BLaER1 treated with 17β-estradiol and CSF1 and Interleukin-3, amounts not matched to agents 10 nM and 100 nM (cell line): Measurements from ENCODE around the gene SERPINA5.
"Not testable (repeated sequence)": the region's sequence is repeated elsewhere in the genome, so short reads cannot be mapped to it uniquely, and the experiment has no call there.

Experiments
- H3K27ac ChIP-seq, 11 experiments: shearing (Covaris generic); formaldehyde crosslinking; 2 replicates each; pipeline ENCODE4 v1.8.1; 2022
- H3K27me3 ChIP-seq, 11 experiments: shearing (Covaris generic); formaldehyde crosslinking; 2 replicates each; pipeline ENCODE4 v1.8.1; 2022
- H3K36me3 ChIP-seq, 11 experiments: shearing (Covaris generic); formaldehyde crosslinking; 2 replicates each; pipeline ENCODE4 v1.8.1; 2022
- H3K4me1 ChIP-seq, 10 experiments: shearing (Covaris generic); formaldehyde crosslinking; 2 replicates each; pipeline ENCODE4 v1.8.1; 2022
- H3K4me2 ChIP-seq, 11 experiments: shearing (Covaris generic); formaldehyde crosslinking; 2 replicates each; pipeline ENCODE4 v1.8.1; 2022
- H3K4me3 ChIP-seq, 10 experiments: shearing (Covaris generic); formaldehyde crosslinking; 2 replicates each; pipeline ENCODE4 v1.8.1; 2022
- H3K9ac ChIP-seq, 11 experiments: shearing (Covaris generic); formaldehyde crosslinking; 2 replicates each; pipeline ENCODE4 v1.8.1; 2022
- H3K9me3 ChIP-seq, 11 experiments: shearing (Covaris generic); formaldehyde crosslinking; replicated peaks in 1 of 11; 2 replicates each; pipeline ENCODE4 v1.8.1; 2022
- H4K20me1 ChIP-seq, 11 experiments: shearing (Covaris generic); formaldehyde crosslinking; 2 replicates each; pipeline ENCODE4 v1.8.1; 2022
- Cebpa-rat ChIP-seq, 11 experiments: shearing (Covaris generic); IDR thresholded peaks; 2 replicates each; pipeline ENCODE4 v1.8.1; 2022

Gene SERPINA5

DNA sequence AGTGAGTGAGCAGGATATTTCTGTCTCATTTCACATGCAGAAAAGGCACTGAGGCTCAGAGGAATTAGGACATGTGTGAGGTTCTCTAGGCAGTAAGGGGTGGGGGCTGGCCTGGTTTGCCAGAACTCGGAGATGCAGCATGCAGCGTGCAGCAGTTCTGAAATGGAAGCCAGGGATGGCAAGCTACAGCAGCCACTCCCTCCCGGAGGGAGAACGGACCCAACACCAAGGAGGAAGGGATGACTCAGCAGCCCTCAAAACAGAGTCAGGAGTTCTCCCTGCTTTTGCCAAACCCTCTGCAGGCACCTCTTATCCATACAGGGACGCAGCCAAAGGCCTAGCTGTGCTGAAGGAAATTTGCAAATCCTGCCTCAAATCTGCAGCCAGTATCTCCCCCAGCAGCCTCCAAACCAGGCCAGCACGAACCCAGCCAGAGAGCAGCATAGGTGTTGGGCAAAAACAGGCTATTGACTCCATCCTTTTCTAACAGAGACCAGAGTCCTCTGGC lies 20.7 kb downstream of the SERPINA5 start:
- Histone ChIP-seq H3K36me3 (no peaks in the 10 kb centered on the region), H3K27ac (no peak overlapping the region), H3K9me3 (no peaks in the 10 kb centered on the region), H4K20me1 (no peaks in the 10 kb centered on the region), H3K4me2 (peak overlapping the region in 4 of 11 experiments; percentile 20 to 62 (median 39); a peak in 5 of 22 replicates), H3K4me3 (no peak overlapping the region), H3K4me1 (peaks cover 0 to 28% (median 6%) of the 10 kb centered on the region in 10 experiments; a peak in 10 of 20 replicates), H3K27me3 (no peaks in the 10 kb centered on the region), H3K9ac (no peak overlapping the region)
- no peak for TF ChIP-seq Cebpa-rat (IDR thresholded peaks at IDR 0.05)

GRCh38 chr14:94602722-94603121 lies 21.5 kb downstream of the SERPINA5 start:
- TF ChIP-seq Cebpa-rat (IDR thresholded peaks at IDR 0.05), result no peak
- H3K4me3 ChIP-seq, result no peak overlapping the region
- H3K9ac ChIP-seq, result no peak overlapping the region
- no peaks in the 10 kb centered on the region for H3K27me3 ChIP-seq
- no peaks in the 10 kb centered on the region for H3K36me3 ChIP-seq
- H4K20me1 ChIP-seq, result no peaks in the 10 kb centered on the region
- no peaks in the 10 kb centered on the region for H3K9me3 ChIP-seq
- no peak overlapping the region for H3K4me2 ChIP-seq
- peaks cover 0 to 28% (median 6%) of the 10 kb centered on the region in 10 experiments; a peak in 10 of 20 replicates for H3K4me1 ChIP-seq
- no peak overlapping the region for H3K27ac ChIP-seq

DNA sequence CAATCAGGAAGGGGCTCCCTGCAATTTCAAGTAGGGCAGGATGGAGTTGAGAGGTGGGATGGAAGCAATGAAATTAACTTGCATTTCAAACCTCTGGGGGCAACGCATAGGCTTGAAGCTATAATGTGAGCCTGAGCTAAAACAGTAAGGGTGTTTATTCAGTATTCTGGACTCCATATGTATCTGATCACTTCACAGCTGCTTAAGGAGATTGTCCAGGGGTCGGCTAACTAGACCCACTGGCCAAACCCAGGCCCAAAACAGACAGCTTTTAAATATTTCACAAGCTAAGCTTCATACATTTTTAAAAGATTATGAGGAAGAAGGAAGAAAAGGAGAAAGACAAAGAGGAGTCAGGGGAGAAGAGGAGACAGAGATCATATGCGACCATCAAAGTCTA lies 24.1 kb downstream of the SERPINA5 start:
- Histone ChIP-seq H3K27ac (no peak overlapping the region), H3K9ac (no peak overlapping the region), H3K4me1 (peaks cover 0 to 13% (median 2%) of the 10 kb centered on the region in 10 experiments; a peak in 9 of 20 replicates), H4K20me1 (no peaks in the 10 kb centered on the region), H3K4me3 (no peak overlapping the region), H3K36me3 (no peaks in the 10 kb centered on the region), H3K4me2 (no peak overlapping the region), H3K27me3 (no peaks in the 10 kb centered on the region), H3K9me3 (0 out of 22 replicates have a peak, but pooled peaks cover 0 to 4% (median 0%) of the 10 kb centered on the region in 11 experiments)
- no peak for TF ChIP-seq Cebpa-rat (IDR thresholded peaks at IDR 0.05)

- not testable (repeated sequence) for H3K4me1 ChIP-seq, H3K9me3 ChIP-seq, H3K27ac ChIP-seq, H3K36me3 ChIP-seq, H4K20me1 ChIP-seq, H3K27me3 ChIP-seq, H3K4me3 ChIP-seq, H3K4me2 ChIP-seq, H3K9ac ChIP-seq
These were observed 27.7 kb downstream of the SERPINA5 start for GRCh38 chr14:94608966-94609365.

GRCh38 chr14:94611179-94611578 lies 30.0 kb downstream of the SERPINA5 start:
- no peak overlapping the region for H3K27ac ChIP-seq
- no peak for TF ChIP-seq Cebpa-rat (IDR thresholded peaks at IDR 0.05)
- H4K20me1 ChIP-seq, result no peaks in the 10 kb centered on the region
- 0 out of 22 replicates have a peak, but pooled peaks cover 0 to 4% (median 0%) of the 10 kb centered on the region in 11 experiments for H3K9me3 ChIP-seq
- H3K36me3 ChIP-seq, result no peaks in the 10 kb centered on the region
- H3K4me1 ChIP-seq, result peaks cover 0 to 6% (median 0%) of the 10 kb centered on the region in 10 experiments; a peak in 2 of 20 replicates
- H3K27me3 ChIP-seq, result no peaks in the 10 kb centered on the region
- H3K9ac ChIP-seq, result no peak overlapping the region
- H3K4me3 ChIP-seq, result no peak overlapping the region
- no peak overlapping the region for H3K4me2 ChIP-seq

DNA sequence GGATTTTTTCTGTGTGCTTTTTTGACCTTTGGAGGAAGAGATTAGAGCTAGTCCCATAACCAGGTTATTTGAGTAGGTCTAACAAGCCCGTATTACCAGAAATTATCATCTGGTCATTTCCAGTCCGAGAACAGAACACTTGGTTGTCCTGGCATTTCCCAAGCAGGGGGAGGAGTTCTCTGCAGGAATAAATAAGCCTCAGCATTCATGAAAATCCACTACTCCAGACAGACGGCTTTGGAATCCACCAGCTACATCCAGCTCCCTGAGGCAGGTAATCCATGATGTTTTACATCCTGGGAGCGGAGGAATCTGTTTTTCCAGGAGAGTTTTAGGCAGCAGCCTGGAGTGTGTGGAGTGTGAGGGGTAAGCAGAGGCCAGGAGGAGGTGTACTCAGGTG lies 30.9 kb downstream of the SERPINA5 start, which contains the start of gene SERPINA3:
Gene SERPINA3 (plus strand): TSS at position 218 of the 400 bp plus-strand sequence. CDS start 2,051 bp downstream, outside the sequence.
- no peak for TF ChIP-seq Cebpa-rat (IDR thresholded peaks at IDR 0.05)
- Histone ChIP-seq H3K27me3 (no peaks in the 10 kb centered on the region), H3K4me3 (no peak within 1 kb of the TSS), H3K9ac (no peak within 1 kb of the TSS), H3K36me3 (no peaks in the 10 kb centered on the region), H3K9me3 (peaks cover 0 to 10% (median 4%) of the 10 kb centered on the region in 11 experiments; a peak in 16 of 22 replicates), H3K4me1 (peaks cover 0 to 6% (median 0%) of the 10 kb centered on the region in 10 experiments; a peak in 2 of 20 replicates), H4K20me1 (no peaks in the 10 kb centered on the region), H3K27ac (no peak within 1 kb of the TSS), H3K4me2 (peak within 1 kb of the TSS in 1 of 11 experiments; percentile 6; a peak in 1 of 22 replicates)

GRCh38 chr14:94612580-94613554 lies 31.6 kb downstream of the SERPINA5 start:
- H3K9me3 ChIP-seq, result peaks cover 6 to 17% (median 11%) of the 10 kb centered on the region in 11 experiments
- H3K27ac ChIP-seq, result no peak overlapping the region
- peak overlapping the region in 1 of 11 experiments; percentile 6; a peak in 1 of 22 replicates for H3K4me2 ChIP-seq
- H4K20me1 ChIP-seq, result no peaks in the 10 kb centered on the region
- no peak for TF ChIP-seq Cebpa-rat (IDR thresholded peaks at IDR 0.05)
- H3K4me3 ChIP-seq, result no peak overlapping the region
- peaks cover 0 to 6% (median 0%) of the 10 kb centered on the region in 10 experiments; a peak in 2 of 20 replicates for H3K4me1 ChIP-seq
- H3K27me3 ChIP-seq, result no peaks in the 10 kb centered on the region
- H3K9ac ChIP-seq, result no peak overlapping the region
- H3K36me3 ChIP-seq, result no peaks in the 10 kb centered on the region

DNA sequence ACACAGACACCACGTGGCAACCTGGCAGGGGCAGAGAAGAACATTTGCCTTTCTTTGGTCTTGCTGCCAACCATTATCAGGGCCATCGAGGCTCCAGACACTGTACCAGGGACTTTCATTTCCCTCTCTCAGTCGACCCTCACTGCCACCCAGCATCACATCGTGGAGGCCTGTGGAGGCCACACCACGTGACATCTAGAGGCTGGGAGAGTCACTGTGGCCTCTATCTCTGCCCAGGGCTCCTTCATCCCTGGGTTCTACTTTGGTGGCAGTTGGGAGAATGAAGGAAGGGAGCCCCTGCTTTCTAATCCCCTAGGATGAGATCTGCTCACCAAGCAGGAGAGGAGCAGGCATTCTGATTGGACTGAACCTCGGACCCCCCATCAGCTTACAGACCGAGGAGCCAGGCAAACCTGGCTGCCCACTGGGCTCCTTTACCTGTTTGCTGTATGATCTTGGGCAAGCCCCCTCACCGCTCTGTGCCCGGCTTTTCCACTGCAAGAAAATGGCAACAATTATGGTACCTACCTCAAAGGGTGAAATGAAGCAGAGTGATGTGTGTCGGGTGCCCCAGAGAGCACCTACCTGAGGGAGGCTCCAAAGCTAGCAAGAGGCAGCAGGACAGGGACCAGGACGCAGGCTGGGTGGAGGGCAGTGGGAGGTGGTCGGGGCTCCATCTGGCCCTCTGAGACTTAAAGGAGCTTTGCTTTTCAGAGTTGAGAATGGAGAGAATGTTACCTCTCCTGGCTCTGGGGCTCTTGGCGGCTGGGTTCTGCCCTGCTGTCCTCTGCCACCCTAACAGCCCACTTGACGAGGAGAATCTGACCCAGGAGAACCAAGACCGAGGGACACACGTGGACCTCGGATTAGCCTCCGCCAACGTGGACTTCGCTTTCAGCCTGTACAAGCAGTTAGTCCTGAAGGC lies 32.8 kb downstream of the SERPINA5 start:
- no peak for TF ChIP-seq Cebpa-rat (IDR thresholded peaks at IDR 0.05)
- Histone ChIP-seq H3K36me3 (no peaks in the 10 kb centered on the region), H3K9ac (no peak overlapping the region), H3K4me2 (no peak overlapping the region), H4K20me1 (no peaks in the 10 kb centered on the region), H3K4me1 (peaks cover 0 to 6% (median 0%) of the 10 kb centered on the region in 10 experiments; a peak in 2 of 20 replicates), H3K27me3 (no peaks in the 10 kb centered on the region), H3K9me3 (peaks cover 17 to 27% (median 22%) of the 10 kb centered on the region in 11 experiments), H3K4me3 (no peak overlapping the region), H3K27ac (no peak overlapping the region)
